Measurements from ENCODE around the gene WDR33. TPM values are rescaled to one million over a fixed set of nuclear protein-coding genes. Genes with fewer than 3 reads are reported as not detected.

WDR33 gene
- total RNA-seq, 1 donor from 2014 or later: 37.9 TPM

DNA sequence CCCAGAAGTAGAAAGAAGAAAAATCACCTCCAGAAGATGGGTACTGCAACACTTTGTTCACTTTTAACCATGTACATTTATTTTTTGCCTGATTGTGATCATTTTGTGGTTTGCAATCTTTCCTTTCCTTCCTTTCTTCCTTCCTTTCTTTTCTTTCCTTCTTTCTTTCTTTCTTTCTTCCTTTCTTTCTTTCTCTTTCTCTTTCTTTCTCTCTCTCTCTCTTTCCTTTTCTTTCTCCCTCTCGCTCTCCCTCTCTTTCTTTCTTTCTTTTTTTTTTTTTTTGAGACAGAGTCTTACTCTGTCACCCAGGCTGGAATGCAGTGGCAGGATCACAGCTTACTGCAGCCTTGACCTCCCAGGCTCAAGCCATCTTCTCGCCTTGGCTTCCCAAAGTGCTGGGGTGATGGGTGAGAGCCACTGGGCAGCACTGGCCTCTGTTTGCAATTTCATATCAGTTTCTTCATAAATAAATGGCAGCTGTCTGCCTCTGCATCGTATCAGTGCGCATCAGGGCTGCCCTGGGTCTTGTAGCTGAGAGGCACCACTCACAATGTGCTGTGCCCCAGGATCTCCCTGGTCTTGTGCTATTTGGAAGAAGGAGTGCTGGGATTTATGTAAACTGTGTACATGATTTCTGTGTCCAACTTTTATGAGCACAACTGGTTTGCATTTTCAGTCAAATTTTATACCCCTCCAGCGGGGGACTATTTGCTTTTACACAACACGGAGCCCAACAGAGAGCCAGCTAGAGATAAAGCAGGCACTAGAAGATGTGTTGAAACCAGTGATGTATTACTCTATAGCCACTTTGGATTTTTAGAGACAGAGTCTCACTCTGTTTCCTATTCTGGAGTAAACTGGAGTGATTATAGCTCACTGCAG is 128.8 kb downstream of the WDR33 start:
- no peak for ATAC-seq (ENCODE audit: poor library complexity)
- intact Hi-C loops (cut with DNase I): no loop called here
- DNase-seq: no peak

DNA sequence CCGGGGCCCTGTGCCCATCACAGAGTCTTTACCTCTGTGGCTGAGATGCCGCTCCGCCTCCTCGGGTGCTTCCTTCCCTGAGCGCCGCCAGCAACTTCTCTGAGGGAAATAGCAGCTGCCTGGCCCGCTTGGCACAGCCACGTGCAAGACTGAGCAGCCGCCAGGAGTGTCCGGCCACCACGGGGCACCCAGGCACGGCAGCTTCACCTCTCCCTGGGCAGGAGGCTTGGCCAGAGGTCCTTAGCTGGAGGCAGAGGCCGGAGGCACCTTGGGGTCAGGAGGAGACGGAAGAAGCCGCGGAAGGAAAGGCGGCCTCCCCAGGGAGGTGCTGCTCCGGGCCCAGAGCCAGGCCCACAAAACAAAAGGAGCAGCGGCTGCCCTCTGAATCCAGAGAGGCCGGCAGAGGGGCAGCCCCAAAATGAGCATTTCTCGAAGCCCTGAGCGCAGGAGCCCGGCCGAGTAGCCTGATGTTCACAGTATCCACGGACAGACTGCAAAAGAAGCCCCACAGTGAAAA is 129.6 kb downstream of the WDR33 start:
- peak; percentile 25 for ATAC-seq (ENCODE audit: poor library complexity)
- DNase-seq: peak; percentile 66
- intact Hi-C loops (cut with DNase I): no loop called here

- no peak for DNase-seq
- intact Hi-C loops (cut with DNase I): no loop called here
- no peak for ATAC-seq (ENCODE audit: poor library complexity)
Measured at GRCh38 chr2:127680706-127681287, 130.2 kb downstream of the WDR33 start.

- ATAC-seq (ENCODE audit: poor library complexity) (no peak), DNase-seq (no peak)
- intact Hi-C loops (cut with DNase I): loop anchor here (5.0 kb wide), 1 partner anchor 43 kb away; no protein-coding TSS in a partner anchor
Measured at GRCh38 chr2:127679680-127680361, 131.2 kb downstream of the WDR33 start.

DNA sequence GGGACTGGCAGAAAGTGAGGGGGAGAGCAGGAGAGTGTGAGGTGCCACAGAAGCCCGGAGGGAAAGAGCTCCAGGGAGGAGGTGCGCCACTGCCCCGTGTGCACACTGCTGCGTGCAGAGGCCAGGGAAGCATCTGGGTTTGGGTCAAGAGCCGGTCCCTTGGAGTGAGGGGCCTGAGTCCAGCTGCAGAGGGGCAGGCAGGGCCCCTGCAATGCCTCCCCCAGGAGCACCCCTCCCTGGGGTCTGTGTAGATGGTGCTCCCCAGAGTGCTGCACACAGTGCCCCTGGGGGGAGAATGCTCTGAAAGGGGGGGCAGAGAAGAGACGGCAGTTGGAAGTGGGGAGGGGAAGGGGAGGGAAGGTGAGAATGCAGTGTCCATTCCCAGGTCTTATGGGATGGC is 132.0 kb downstream of the WDR33 start:
- ATAC-seq (ENCODE audit: poor library complexity) (no peak), DNase-seq (no peak)

GRCh38 chr2:127678531-127678930 is 132.4 kb downstream of the WDR33 start:
- ATAC-seq (ENCODE audit: poor library complexity) (no peak), DNase-seq (no peak)
- intact Hi-C loops (cut with DNase I): loop anchor here (5.0 kb wide), 1 partner anchor 41 kb away; no protein-coding TSS in a partner anchor

More for the DNA sequence above, 132.0 kb downstream of the WDR33 start:
- intact Hi-C loops (cut with DNase I): loop anchor here (5.0 kb wide), 1 partner anchor 42 kb away; no protein-coding TSS in a partner anchor

- intact Hi-C loops (cut with DNase I): loop anchor here (5.0 kb wide), 1 partner anchor 40 kb away; no protein-coding TSS in a partner anchor
- ATAC-seq (ENCODE audit: poor library complexity) (peak; percentile 42), DNase-seq (peak; percentile 65)
Measured at GRCh38 chr2:127676906-127677305, 134.1 kb downstream of the WDR33 start.

DNA sequence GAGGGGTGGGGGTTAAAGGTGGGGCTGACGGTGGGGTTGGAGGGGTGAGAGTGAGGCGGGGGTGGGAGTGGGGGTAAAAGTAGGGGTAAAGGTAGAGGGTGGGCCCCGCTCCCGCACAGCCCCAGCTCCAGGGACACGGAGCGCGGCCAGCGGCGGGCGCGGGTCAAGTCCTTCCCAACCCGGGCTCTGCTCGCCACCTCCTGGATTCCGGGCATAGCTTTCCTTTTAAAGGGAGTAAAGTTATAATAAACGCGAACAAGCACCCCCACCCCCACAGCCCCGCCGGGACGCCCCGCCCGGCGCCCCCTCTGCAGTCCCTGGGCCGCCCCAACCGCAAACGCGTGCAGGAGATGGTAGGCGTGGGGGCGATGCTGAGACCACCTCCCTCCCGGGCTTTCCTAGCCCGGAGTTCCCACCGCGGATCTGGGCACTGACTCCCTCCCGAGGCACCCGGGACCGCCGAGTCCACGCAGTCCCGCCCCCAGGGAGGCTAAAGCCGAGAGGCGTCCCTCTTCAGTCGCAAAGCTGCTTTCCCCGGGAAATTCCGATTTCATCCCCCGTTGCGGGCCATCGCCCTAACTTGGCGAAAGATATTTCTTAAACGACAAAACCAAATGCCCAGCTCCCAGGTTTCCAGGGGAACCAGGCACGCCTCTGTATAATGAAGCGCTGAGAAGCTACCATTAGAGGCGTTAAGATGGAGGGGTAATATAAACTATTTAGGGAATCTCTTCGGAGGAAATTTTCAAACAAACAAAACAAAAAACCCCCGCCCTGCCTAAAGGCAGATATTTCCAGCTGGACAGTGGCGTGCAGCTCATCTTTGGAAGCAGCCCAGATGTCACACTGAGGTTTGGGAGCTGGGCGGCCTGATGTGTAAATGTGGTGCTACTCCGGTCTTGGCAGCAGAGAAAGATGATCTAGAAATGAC is 135.4 kb downstream of the WDR33 start, which contains the start of gene LIMS2:
TSS of gene LIMS2 (minus strand) at position 200 of the 931 bp plus-strand sequence. CDS start 506 bp downstream, outside the sequence.
- DNase-seq (peak; percentile 75), ATAC-seq (ENCODE audit: poor library complexity) (peak; percentile 60)
- intact Hi-C loops (cut with DNase I): loop anchor here (5.0 kb wide), 1 partner anchor 38 kb away; no protein-coding TSS in a partner anchor

GRCh38 chr2:127674241-127675209 is 136.4 kb downstream of the WDR33 start:
- ATAC-seq (ENCODE audit: poor library complexity): peak; percentile 51
- intact Hi-C loops (cut with DNase I): loop anchor here (5.0 kb wide), 1 partner anchor 37 kb away; no protein-coding TSS in a partner anchor
- DNase-seq: peak; percentile 73

DNA sequence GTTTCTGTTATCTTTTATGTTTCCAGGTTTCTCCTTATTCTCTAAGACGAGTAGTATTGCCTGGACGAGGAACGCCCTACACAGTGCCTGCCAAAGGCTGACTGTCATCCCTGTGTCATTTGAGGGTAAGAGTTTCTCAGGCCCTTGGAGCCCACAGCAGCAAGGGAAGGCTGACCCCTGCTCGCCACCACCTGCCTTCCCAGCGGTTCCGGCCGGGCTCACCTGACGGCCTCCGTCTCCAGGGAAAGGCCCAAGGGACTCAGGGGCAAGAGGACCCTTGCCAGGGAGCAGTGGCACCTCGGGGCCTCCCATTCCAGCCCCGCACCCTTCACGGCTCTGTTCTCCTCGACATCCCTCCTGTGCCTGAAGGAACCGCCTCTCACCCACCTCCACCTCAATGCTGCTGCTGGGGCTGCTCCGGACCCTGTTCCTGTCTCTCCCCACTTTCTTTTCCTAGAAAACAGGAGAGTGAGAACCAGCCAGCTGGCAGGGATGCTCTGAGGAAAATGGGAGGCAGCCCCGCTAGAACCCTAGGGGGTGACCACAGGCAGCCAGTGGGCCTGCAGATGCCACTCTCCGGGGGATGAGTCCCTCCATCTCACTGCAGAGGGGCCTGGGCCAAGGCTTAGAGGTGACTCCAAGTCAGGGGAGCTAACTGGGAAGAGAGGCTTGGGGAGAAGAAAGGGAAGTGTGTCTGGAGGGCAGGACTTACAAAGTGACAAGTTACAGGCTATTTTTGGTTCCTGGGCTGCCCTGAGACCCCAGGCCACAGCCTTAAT is 137.5 kb downstream of the WDR33 start:
- no peak for ATAC-seq (ENCODE audit: poor library complexity)
- DNase-seq: no peak
- intact Hi-C loops (cut with DNase I): no loop called here

GRCh38 chr2:127672341-127673224 is 138.4 kb downstream of the WDR33 start:
- ATAC-seq (ENCODE audit: poor library complexity): peak; percentile 30
- intact Hi-C loops (cut with DNase I): no loop called here
- DNase-seq: peak; percentile 55

- intact Hi-C loops (cut with DNase I): no loop called here
- ATAC-seq (ENCODE audit: poor library complexity): no peak
- DNase-seq: no peak
Measured at GRCh38 chr2:127671557-127672302, 139.2 kb downstream of the WDR33 start.

DNA sequence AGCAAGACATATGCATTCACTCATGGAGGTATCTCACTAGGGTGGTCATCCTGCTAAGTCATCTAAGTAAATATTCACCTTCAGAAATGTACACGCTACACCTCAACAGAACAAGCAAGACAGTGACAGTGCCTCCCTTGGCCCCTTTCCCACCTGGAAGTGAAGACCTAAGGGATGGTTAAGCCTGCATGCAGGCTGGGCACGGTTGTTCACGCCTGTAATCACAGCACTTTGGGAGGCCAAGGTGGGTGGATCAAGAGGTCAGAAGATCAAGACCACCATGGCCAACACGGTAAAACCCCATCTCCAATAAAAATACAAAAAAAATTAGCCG is 140.0 kb downstream of the WDR33 start:
- intact Hi-C loops (cut with DNase I): no loop called here
- DNase-seq (no peak), ATAC-seq (ENCODE audit: poor library complexity) (no peak)

Measured in Right ventricle myocardium superior (tissue), 1 donor.